ENCODE results near the gene TRIM27.

DNA sequence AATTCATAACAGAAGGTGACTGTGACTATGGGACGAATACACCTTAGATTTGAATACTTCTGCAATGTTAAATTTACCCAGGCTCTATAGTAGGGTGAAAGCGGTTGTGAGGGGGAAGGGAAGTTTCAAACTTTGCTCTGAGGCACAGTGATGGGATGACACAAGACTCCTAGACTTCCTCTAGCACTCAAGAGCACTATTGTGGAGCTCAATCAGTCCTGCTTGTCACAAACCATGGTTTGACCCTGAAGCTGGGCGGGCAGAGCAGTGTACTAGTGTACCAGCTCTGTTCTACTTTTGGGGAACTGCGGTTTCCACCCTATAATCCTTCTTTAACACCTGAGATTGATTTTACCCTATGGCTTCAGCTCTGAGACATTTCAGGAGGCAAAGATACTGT is 17.1 kb downstream of the TRIM27 start:
- no peak for TF ChIP-seq NR3C1 (CRISPR knock-in tag; conservative IDR thresholded peaks at IDR 0.05; ENCODE audit: low read depth)
- no peak for TF ChIP-seq FOXK1 (CRISPR knock-in tag; IDR thresholded peaks at IDR 0.05)
- TF ChIP-seq, protein P1, sequence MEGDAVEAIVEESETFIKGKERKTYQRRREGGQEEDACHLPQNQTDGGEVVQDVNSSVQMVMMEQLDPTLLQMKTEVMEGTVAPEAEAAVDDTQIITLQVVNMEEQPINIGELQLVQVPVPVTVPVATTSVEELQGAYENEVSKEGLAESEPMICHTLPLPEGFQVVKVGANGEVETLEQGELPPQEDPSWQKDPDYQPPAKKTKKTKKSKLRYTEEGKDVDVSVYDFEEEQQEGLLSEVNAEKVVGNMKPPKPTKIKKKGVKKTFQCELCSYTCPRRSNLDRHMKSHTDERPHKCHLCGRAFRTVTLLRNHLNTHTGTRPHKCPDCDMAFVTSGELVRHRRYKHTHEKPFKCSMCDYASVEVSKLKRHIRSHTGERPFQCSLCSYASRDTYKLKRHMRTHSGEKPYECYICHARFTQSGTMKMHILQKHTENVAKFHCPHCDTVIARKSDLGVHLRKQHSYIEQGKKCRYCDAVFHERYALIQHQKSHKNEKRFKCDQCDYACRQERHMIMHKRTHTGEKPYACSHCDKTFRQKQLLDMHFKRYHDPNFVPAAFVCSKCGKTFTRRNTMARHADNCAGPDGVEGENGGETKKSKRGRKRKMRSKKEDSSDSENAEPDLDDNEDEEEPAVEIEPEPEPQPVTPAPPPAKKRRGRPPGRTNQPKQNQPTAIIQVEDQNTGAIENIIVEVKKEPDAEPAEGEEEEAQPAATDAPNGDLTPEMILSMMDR (IDR thresholded peaks at IDR 0.05), result no peak
- TF ChIP-seq ATF1 (CRISPR knock-in tag; IDR thresholded peaks at IDR 0.05), result no peak
- TF ChIP-seq ZNF263 (CRISPR knock-in tag; IDR thresholded peaks at IDR 0.05; ENCODE audit: low read depth), result no peak
- TF ChIP-seq, protein P2, sequence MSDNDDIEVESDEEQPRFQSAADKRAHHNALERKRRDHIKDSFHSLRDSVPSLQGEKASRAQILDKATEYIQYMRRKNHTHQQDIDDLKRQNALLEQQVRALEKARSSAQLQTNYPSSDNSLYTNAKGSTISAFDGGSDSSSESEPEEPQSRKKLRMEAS (CRISPR knock-in tag; IDR thresholded peaks at IDR 0.05), result no peak
- TF ChIP-seq GTF2I (CRISPR knock-in tag; conservative IDR thresholded peaks at IDR 0.05), result no peak
